ENCODE data around the gene LCLAT1.

DNA sequence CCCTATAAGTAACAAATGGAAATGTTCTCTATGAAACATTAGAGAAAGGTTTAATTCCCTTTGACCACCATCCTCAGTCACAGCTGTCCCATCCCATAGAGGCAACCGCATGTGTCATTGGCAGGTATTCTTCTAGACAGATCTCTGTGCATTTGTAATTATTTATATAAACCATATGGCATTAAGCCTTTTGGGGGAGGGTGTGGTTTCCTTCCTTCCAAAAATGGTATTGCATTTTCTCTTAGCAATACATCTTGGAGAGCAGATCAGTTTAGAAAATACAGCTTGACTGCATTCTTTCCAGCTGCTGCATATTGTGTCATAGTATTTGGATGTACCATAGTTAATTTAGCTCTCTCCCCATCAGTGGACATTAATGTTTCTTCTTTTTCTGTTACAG, 57.7 kb downstream of the LCLAT1 start:
- TF ChIP-seq, protein P1, sequence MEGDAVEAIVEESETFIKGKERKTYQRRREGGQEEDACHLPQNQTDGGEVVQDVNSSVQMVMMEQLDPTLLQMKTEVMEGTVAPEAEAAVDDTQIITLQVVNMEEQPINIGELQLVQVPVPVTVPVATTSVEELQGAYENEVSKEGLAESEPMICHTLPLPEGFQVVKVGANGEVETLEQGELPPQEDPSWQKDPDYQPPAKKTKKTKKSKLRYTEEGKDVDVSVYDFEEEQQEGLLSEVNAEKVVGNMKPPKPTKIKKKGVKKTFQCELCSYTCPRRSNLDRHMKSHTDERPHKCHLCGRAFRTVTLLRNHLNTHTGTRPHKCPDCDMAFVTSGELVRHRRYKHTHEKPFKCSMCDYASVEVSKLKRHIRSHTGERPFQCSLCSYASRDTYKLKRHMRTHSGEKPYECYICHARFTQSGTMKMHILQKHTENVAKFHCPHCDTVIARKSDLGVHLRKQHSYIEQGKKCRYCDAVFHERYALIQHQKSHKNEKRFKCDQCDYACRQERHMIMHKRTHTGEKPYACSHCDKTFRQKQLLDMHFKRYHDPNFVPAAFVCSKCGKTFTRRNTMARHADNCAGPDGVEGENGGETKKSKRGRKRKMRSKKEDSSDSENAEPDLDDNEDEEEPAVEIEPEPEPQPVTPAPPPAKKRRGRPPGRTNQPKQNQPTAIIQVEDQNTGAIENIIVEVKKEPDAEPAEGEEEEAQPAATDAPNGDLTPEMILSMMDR (IDR thresholded peaks at IDR 0.05; ENCODE audit: insufficient read depth, low read length), result no peak
- TF ChIP-seq POLR2AphosphoS5 (IDR thresholded peaks at IDR 0.05; ENCODE audit: low read depth) (no peak), GABPA (IDR thresholded peaks at IDR 0.05; ENCODE audit: low read depth) (no peak)

All from HL-60 (cell line).